Measurements from ENCODE around the gene SRRM4. TPM values are rescaled to one million over a fixed set of nuclear protein-coding genes. Genes with fewer than 3 reads are reported as not detected.

SRRM4 gene
- total and polyA plus RNA-seq, 10 of the 15 experiments (the other 5 are each of a cell fraction or from before 2014, with no cell fraction given), result under 0.01 to 0.01 TPM; not detected in 8

GRCh38 chr12:118980407-118981014, 830 bp upstream of the SRRM4 start:
- Histone ChIP-seq H3K27ac (ENCODE audit: control insufficient read depth, insufficient read depth) (no peak overlapping the region), H2AFZ (ENCODE audit: control insufficient read depth, low read depth, low read length) (no peak overlapping the region), H3K4me2 (ENCODE audit: control insufficient read depth, insufficient read depth) (no peak overlapping the region), H3K9ac (ENCODE audit: control insufficient read depth, insufficient read depth, low read length) (no peak overlapping the region), H3K9me3 (replicated peaks; ENCODE audit: control insufficient read depth, insufficient read depth, low read length) (no peaks in the 10 kb centered on the region), H3K79me2 (ENCODE audit: control insufficient read depth, insufficient read depth, low read length) (no peaks in the 10 kb centered on the region), H4K20me1 (ENCODE audit: control insufficient read depth, insufficient read depth) (no peaks in the 10 kb centered on the region), H3K4me1 (ENCODE audit: control insufficient read depth, insufficient read depth, low read length) (no peaks in the 10 kb centered on the region), H3K4me3 (no peak overlapping the region), H3K27me3 (replicated peaks in 1 of 2; ENCODE audit: control insufficient read depth in 2 of 2, insufficient read depth in 2 of 2, low read length in 1 of 2) (peaks cover 1 to 7% of the 10 kb centered on the region in 2 experiments; a peak in 1 of 4 replicates), H3K36me3 (ENCODE audit: control insufficient read depth in 2 of 2, insufficient read depth in 2 of 2, low read length in 1 of 2) (no peaks in the 10 kb centered on the region)
- BruUV-seq (replicated peaks), result no TSS peak
- no peak for FAIRE-seq
- DNase-seq (ENCODE audit: low read depth, low spot score), result no peak
- WGBS (ENCODE audit: insufficient coverage, insufficient replicate concordance, low lambda C conversion rate, missing lambda C conversion rate), result 3% methylated on average over 24 of the region's 29 CpGs
- POLR2A ChIA-PET, result no interaction called here
- no peak for ATAC-seq
- TF ChIP-seq YY1 (IDR thresholded peaks at IDR 0.05; ENCODE audit: low read depth, low read length) (no peak), NR2F1 (conservative IDR thresholded peaks at IDR 0.05) (no peak), TCF12 (IDR thresholded peaks at IDR 0.05; ENCODE audit: low read depth, low read length) (no peak), CREB1 (IDR thresholded peaks at IDR 0.05; ENCODE audit: low read depth) (no peak), NFYB (IDR thresholded peaks at IDR 0.05; ENCODE audit: insufficient read depth, low read depth, low read length) (no peak), STAT3 (IDR thresholded peaks at IDR 0.05; ENCODE audit: low read depth, low read length) (no peak), ZBTB40 (IDR thresholded peaks at IDR 0.05; ENCODE audit: borderline replicate concordance) (no peak), RAD21 (IDR thresholded peaks at IDR 0.05; ENCODE audit: insufficient read depth, low read depth, low read length) (no peak), MYB (IDR thresholded peaks at IDR 0.05; ENCODE audit: borderline replicate concordance, low read depth, low read length) (no peak), KLF5 (IDR thresholded peaks at IDR 0.05; ENCODE audit: partially characterized antibody) (no peak), DPF2 (IDR thresholded peaks at IDR 0.05) (no peak)
- TF ChIP-seq, protein P1, sequence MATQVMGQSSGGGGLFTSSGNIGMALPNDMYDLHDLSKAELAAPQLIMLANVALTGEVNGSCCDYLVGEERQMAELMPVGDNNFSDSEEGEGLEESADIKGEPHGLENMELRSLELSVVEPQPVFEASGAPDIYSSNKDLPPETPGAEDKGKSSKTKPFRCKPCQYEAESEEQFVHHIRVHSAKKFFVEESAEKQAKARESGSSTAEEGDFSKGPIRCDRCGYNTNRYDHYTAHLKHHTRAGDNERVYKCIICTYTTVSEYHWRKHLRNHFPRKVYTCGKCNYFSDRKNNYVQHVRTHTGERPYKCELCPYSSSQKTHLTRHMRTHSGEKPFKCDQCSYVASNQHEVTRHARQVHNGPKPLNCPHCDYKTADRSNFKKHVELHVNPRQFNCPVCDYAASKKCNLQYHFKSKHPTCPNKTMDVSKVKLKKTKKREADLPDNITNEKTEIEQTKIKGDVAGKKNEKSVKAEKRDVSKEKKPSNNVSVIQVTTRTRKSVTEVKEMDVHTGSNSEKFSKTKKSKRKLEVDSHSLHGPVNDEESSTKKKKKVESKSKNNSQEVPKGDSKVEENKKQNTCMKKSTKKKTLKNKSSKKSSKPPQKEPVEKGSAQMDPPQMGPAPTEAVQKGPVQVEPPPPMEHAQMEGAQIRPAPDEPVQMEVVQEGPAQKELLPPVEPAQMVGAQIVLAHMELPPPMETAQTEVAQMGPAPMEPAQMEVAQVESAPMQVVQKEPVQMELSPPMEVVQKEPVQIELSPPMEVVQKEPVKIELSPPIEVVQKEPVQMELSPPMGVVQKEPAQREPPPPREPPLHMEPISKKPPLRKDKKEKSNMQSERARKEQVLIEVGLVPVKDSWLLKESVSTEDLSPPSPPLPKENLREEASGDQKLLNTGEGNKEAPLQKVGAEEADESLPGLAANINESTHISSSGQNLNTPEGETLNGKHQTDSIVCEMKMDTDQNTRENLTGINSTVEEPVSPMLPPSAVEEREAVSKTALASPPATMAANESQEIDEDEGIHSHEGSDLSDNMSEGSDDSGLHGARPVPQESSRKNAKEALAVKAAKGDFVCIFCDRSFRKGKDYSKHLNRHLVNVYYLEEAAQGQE (IDR thresholded peaks at IDR 0.05; ENCODE audit: low read depth, low read length), result no peak
- TF ChIP-seq, protein P2, sequence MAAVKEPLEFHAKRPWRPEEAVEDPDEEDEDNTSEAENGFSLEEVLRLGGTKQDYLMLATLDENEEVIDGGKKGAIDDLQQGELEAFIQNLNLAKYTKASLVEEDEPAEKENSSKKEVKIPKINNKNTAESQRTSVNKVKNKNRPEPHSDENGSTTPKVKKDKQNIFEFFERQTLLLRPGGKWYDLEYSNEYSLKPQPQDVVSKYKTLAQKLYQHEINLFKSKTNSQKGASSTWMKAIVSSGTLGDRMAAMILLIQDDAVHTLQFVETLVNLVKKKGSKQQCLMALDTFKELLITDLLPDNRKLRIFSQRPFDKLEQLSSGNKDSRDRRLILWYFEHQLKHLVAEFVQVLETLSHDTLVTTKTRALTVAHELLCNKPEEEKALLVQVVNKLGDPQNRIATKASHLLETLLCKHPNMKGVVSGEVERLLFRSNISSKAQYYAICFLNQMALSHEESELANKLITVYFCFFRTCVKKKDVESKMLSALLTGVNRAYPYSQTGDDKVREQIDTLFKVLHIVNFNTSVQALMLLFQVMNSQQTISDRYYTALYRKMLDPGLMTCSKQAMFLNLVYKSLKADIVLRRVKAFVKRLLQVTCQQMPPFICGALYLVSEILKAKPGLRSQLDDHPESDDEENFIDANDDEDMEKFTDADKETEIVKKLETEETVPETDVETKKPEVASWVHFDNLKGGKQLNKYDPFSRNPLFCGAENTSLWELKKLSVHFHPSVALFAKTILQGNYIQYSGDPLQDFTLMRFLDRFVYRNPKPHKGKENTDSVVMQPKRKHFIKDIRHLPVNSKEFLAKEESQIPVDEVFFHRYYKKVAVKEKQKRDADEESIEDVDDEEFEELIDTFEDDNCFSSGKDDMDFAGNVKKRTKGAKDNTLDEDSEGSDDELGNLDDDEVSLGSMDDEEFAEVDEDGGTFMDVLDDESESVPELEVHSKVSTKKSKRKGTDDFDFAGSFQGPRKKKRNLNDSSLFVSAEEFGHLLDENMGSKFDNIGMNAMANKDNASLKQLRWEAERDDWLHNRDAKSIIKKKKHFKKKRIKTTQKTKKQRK (IDR thresholded peaks at IDR 0.05; ENCODE audit: low read depth, low read length), result no peak
- RAD21 ChIA-PET (ENCODE audit: unreplicated experiment), result no interaction called here
- in situ Hi-C loops (cut with MboI) (no loop called here), intact Hi-C loops (cut with micrococcal nuclease; ENCODE audit: unreplicated experiment) (loop anchor here (5.0 kb wide), 1 partner anchor 567 kb away; no protein-coding TSS in a partner anchor)
- CTCF ChIA-PET, result no interaction called here
- SMC1A ChIA-PET (ENCODE audit: uncharacterized antibody, unreplicated experiment), result no interaction called here
